Measurements from ENCODE around the gene PURA.

- TF ChIP-seq FOXM1 (IDR thresholded peaks at IDR 0.05; ENCODE audit: borderline replicate concordance) = no peak
- TF ChIP-seq ELF4 (IDR thresholded peaks at IDR 0.05) = no peak
- no peak for TF ChIP-seq FOXK2 (IDR thresholded peaks at IDR 0.05)
- no peak for TF ChIP-seq FOXA1 (IDR thresholded peaks at IDR 0.05)
- TF ChIP-seq SP1 (IDR thresholded peaks at IDR 0.05) = no peak
- TF ChIP-seq HDGF (IDR thresholded peaks at IDR 0.05; ENCODE audit: borderline replicate concordance) = no peak
These were observed 33.6 kb downstream of the PURA start for GRCh38 chr5:140147460-140147859.

Measured in HEK293T (cell line).